WI38 (cell line): Measurements from ENCODE around the gene ZMYND10.
A peak's percentile ranks its signal among the peaks of the same experiment; 100 is the strongest.

Experiments used
- H3K4me3 ChIP-seq: 2 replicates; pipeline ENCODE4 v1.5.1; 2011; ENCODE audit warnings: low read depth, mild to moderate bottlenecking, control low read depth, low read length
- TF ChIP-seq, protein P1 (sequence below): IDR thresholded peaks from 2 replicates; pipeline ENCODE4 v1.5.1; 2012; ENCODE audit warnings: low read depth, mild to moderate bottlenecking, control low read depth, low read length

The ZMYND10 gene

GRCh38 chr3:50339485-50340146 lies 5.9 kb downstream of the ZMYND10 start:
- peak overlapping the region; percentile 64 for H3K4me3 ChIP-seq

DNA sequence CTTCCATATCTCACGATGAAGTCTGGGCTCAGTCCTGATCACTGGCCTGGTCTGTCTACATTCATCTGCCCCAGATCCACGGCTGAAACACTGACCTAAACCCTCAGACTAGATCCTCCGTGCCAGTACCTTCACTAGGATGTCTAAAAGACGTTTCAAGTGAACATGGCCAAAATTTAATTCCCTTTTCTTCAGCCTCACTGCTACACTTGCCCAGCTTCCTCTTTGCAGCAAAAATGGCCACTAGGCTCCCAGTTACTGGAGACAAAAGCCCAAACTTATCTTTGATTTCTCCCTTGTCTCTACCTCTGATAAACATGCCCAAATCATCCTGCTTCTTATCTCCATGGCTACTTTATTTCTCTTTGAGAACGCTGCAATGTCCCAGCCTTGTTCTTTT lies 6.6 kb downstream of the ZMYND10 start:
- TF ChIP-seq, protein P1, sequence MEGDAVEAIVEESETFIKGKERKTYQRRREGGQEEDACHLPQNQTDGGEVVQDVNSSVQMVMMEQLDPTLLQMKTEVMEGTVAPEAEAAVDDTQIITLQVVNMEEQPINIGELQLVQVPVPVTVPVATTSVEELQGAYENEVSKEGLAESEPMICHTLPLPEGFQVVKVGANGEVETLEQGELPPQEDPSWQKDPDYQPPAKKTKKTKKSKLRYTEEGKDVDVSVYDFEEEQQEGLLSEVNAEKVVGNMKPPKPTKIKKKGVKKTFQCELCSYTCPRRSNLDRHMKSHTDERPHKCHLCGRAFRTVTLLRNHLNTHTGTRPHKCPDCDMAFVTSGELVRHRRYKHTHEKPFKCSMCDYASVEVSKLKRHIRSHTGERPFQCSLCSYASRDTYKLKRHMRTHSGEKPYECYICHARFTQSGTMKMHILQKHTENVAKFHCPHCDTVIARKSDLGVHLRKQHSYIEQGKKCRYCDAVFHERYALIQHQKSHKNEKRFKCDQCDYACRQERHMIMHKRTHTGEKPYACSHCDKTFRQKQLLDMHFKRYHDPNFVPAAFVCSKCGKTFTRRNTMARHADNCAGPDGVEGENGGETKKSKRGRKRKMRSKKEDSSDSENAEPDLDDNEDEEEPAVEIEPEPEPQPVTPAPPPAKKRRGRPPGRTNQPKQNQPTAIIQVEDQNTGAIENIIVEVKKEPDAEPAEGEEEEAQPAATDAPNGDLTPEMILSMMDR: no peak

More at GRCh38 chr3:50339485-50340146, 5.9 kb downstream of the ZMYND10 start:
- TF ChIP-seq, protein P1: no peak

DNA sequence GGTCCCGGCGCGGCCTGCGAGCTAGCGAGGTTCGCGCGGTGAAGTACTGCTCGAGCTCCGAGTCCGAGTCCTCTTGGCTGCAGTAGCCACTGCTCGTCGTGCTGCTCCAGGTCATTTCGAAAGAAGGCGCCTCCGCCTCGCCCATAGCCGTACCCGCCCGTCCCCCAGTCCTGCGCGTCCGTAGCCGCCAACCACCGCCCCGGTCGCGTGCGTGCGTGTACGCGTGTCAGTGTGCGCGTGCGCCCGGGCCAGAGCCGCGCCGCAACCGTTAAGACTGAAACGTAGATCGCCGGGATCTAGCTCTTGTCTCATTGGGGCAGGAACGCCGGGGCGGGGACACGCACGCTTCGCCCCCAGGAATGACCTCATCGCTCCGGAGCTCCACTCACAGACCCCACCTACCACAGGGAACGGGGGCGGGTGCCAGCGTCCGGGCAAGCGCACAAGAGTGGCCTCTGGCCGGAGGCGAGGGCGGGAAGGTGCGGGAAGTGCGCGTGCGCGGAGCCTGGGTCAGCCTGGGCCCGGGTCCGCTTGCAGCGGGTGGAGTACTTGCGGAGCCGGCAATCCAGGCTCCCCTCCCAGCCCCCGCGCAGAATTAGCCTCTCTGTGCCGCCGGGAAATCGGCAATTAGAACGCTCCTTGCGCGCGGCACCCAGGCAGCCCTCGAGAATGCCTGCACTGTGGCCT lies 8.2 kb downstream of the ZMYND10 start:
- peak overlapping the region; percentile 80 for H3K4me3 ChIP-seq
- TF ChIP-seq, protein P1: no peak

More for the DNA sequence above, 6.6 kb downstream of the ZMYND10 start:
- H3K4me3 ChIP-seq: no peak overlapping the region

- peak overlapping the region; percentile 80 for H3K4me3 ChIP-seq
- TF ChIP-seq, protein P1: no peak
Measured at GRCh38 chr3:50336452-50337174, 8.9 kb downstream of the ZMYND10 start.

- H3K4me3 ChIP-seq: no peak overlapping the region; the same call in 1 of the 2 replicates
- TF ChIP-seq, protein P1: no peak
Measured at GRCh38 chr3:50334339-50335075, 11.0 kb downstream of the ZMYND10 start.

DNA sequence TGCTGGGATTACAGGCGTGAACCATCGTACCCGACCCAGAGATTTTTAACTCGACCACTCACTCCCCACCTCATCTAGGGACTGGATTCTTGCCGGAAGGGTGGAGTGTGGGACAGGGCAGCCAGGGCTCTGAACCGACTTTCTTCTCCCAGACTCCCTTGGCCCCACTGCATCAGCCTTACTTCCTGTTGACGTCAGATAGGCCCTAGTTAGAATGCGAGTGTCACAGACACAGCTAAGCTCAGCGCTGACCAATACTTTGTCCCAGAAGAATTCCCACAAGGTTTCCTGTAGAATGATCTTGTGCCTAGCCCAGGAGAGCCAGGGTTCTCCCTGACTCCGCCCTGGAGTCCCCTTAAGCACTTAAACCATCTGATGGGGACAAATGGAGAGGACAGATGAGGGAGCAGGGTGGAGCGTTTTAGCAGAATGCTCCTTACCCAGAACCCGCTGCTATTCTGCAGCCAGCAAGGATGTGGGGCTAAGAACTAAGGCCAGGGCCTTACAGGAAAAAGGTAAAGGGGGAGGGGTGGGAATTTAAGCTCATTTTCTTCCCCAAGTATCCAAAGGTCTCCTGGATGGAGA lies 11.7 kb downstream of the ZMYND10 start:
- TF ChIP-seq, protein P1: no peak
- no peak overlapping the region for H3K4me3 ChIP-seq
